ENCODE results near the gene PRPSAP2.

DNA sequence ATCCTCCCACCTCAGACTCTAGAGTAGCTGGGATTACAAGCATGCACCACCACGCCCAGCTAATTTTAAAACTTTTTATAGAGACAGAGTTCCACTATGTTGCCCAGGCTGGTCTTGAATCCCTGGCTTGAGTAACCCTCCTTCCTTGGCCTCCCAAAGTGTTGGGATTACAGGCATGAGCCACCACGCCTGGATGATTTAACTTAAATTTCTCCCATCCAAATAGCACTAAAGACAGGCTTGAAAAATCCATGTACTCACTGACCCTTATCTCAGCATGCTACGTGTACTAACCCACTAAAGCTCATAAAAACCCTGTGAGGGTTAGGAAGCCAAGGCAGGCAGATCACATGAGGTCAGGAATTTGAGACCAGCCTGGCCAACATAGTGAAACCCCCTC is 98.7 kb downstream of the PRPSAP2 start:
- TF ChIP-seq, protein P1, sequence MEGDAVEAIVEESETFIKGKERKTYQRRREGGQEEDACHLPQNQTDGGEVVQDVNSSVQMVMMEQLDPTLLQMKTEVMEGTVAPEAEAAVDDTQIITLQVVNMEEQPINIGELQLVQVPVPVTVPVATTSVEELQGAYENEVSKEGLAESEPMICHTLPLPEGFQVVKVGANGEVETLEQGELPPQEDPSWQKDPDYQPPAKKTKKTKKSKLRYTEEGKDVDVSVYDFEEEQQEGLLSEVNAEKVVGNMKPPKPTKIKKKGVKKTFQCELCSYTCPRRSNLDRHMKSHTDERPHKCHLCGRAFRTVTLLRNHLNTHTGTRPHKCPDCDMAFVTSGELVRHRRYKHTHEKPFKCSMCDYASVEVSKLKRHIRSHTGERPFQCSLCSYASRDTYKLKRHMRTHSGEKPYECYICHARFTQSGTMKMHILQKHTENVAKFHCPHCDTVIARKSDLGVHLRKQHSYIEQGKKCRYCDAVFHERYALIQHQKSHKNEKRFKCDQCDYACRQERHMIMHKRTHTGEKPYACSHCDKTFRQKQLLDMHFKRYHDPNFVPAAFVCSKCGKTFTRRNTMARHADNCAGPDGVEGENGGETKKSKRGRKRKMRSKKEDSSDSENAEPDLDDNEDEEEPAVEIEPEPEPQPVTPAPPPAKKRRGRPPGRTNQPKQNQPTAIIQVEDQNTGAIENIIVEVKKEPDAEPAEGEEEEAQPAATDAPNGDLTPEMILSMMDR (conservative IDR thresholded peaks at IDR 0.05 in 1 of 2, IDR thresholded peaks at IDR 0.05 in 1 of 2; ENCODE audit: extremely low read depth in 1 of 2, insufficient read depth in 1 of 2, low read depth in 1 of 2, low read length in 2 of 2), result no peak
- TF ChIP-seq EZH2 (IDR thresholded peaks at IDR 0.05; ENCODE audit: borderline replicate concordance, low read length), result no peak
